ENCODE data around the gene BCL2L11.
A peak's percentile ranks its signal among the peaks of the same experiment; 100 is the strongest.
"Not testable (repeated sequence)": the region's sequence is repeated elsewhere in the genome, so short reads cannot be mapped to it uniquely, and the experiment has no call there.

The BCL2L11 gene

GRCh38 chr2:111120253-111121027 lies at the start of gene BCL2L11:
Gene BCL2L11, plus strand, starts transcription at chr2:111120914. Its CDS starts 2,832 bp downstream, at chr2:111123746.
- DNase-seq (ENCODE audit: low spot score) = peak; percentile 90

DNA sequence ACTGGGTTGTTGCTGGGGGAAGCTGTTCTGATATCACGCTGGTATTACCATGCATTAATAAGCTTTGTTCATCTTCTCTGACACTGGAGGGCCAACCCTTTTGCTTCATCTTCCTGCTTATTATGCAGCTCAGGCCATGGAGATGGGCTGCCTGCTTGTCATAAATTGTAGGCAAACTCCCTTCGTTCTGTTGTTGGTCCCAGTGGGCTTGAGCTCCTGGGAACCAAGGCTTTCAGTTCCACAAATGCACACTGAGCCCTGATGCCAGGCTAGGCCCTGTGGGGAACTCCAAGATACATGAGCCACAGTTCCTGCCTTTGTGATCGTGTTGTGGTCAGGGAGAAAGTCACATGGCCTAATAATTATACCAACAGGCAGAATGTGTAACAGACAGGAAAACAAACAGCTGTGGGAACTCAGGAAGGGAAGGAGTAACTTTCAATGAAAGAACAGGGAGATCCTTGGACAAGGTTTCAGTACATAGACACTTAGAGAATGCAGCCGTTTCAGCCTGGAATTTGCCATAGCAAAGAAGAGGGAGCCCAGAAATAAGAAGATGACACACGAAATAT lies 49.0 kb upstream of the BCL2L11 start:
- DNase-seq (ENCODE audit: low spot score) = peak; percentile 67

- DNase-seq (ENCODE audit: low spot score) = peak; percentile 70
These were observed 48.4 kb upstream of the BCL2L11 start for GRCh38 chr2:111072220-111072871.

- DNase-seq (ENCODE audit: low spot score) = not testable (repeated sequence)
These were observed 38.1 kb upstream of the BCL2L11 start for GRCh38 chr2:111082659-111083058.

- DNase-seq (ENCODE audit: low spot score) = no peak
These were observed 28.9 kb upstream of the BCL2L11 start for GRCh38 chr2:111091811-111092211.

GRCh38 chr2:111094691-111095090 lies 26.0 kb upstream of the BCL2L11 start:
- no peak for DNase-seq (ENCODE audit: low spot score)

GRCh38 chr2:111095434-111095833 lies 25.3 kb upstream of the BCL2L11 start:
- no peak for DNase-seq (ENCODE audit: low spot score)

- no peak for DNase-seq (ENCODE audit: low spot score)
These were observed 21.3 kb upstream of the BCL2L11 start for GRCh38 chr2:111099402-111099801.

DNA sequence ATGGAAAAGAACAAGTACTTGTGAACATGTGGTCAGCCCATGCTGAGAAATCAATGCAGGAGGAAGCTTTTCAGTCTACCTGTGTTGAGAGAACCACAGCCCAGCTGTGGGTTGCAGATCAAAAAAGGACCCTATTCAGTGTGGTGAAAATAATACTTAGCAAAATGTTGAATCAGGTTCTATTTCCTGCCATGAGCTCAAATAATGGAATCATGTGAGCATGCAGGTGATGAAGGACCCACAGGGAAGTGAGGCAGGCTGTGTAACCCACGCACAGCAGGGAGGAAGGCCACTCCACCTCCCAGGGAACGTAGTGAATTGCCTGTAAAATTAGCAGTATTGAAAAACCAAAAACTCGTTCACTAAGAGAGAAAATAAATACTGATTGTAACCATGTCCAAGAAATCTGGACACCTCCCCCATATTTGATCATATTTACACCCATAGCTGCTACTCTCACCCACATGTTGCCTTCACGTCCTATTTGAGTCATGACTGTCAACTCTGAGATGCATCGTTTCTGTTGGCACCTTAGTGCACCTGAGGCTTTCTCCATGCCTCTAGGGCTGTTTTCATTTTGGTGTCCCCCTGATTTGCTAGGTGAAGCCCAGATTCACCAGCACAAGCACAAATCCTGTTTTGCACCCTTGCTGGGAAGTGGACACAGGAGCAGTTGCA lies 20.5 kb upstream of the BCL2L11 start:
- DNase-seq (ENCODE audit: low spot score) = no peak

DNA sequence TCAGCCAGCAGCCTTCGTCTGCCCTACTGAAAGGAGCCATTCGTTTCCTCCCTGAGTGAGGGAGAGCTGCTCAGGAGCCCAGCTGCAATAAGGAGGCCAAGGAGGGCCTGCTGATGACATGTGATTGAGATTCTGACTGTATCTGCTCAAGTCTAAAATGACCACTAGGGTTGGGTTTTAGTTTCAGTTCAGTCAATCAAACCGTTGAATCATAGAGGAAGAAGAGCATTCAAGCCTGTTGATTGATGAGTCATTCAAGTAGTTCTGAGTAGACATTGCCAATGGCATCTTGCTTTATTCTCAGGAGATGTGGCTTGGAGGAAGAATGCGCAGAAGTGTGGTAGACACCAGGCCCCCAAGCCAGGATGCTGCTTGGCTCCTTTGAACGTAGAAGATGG lies 19.9 kb upstream of the BCL2L11 start:
- DNase-seq (ENCODE audit: low spot score) = no peak

DNA sequence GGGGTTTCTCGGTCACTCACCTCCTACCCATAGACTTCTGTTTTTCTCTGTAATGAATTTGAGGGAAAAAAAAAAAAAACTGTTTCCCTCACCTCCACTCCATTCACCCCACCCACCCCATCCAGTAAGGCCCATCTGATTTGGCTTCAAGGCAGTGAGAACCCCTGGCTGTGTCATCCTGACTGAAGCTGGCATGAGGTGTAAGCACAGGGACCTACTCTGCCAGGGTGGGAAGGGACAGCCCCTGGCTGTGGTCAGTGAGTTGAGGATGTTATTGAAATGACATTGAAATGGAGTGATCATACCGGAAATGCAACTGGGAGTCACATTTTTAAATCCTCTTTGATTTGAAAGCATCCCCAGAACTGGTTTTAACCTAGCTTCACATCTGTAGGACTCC lies 19.1 kb upstream of the BCL2L11 start:
- no peak for DNase-seq (ENCODE audit: low spot score)

DNA sequence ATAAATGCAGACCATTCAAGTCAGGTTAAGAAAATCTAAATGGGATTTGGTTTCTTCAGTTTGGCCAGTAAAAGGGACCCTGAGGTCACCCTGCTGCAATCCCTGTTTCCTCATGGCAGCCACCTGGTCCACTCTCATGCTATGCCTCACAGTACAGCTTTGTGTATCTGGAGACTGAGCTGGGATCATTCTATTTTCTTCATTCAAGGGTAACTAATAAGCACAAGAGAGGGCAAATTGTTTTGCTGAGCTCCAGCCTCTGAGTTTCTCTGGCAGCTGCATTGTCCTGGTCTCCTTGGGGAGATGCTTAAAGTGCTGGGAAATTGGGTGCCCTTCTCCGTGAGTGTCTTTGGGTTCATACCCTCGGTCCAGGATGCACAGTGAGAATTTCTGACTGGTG lies 18.5 kb upstream of the BCL2L11 start:
- DNase-seq (ENCODE audit: low spot score) = no peak

GRCh38 chr2:111105926-111106325 lies 14.8 kb upstream of the BCL2L11 start:
- DNase-seq (ENCODE audit: low spot score) = no peak

DNA sequence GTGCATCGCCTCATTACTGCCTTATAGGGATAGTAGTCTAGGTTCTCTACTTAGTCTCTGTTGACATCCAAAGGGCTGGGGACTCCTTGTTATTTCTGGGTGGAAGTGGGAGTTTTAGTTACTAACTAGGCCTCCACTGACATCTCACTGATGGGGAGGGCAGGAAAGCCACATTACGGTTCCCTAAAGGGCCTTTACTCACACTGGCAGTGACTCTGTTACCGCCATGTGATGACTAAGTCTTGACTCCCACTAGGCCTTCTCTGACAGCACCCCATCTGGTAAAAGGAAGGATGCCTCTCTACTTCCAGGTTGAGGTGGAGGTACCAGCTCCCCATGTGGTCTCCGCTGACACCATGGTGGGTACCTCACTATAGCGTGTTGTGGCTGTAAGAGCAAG lies 14.0 kb upstream of the BCL2L11 start:
- no peak for DNase-seq (ENCODE audit: low spot score)

GRCh38 chr2:111108745-111109271 lies 11.9 kb upstream of the BCL2L11 start:
- no peak for DNase-seq (ENCODE audit: low spot score)

DNA sequence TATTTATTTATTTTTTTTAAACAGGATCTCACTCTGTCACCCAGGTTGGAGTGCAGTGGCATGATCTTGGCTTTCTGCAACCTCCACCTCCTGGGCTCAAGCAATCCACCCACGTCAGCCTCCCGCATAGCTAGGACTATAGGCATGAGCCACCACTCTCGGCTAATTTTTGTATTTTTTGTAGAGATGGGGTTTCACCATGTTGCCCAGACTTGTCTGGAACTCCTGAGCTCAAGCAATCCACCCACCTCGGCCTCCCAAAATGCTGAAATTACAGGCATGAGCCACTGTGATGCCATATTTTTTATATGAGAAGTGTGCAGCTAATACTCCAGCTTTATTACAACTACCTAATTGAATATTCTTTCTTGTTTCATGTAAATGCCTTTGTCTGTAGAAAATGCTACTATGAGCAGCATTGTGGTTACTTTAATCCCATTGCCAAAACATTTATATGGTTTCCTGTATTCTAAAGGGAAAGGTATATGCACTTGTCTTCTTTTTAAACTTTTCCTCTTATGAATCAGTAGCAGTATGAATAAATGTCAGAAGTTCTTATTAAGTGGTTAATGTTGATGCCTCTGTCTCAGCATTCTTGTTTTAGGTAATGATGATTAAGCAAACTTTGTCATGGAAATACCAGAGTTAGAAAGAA lies 9.5 kb upstream of the BCL2L11 start:
- no peak for DNase-seq (ENCODE audit: low spot score)

- no peak for DNase-seq (ENCODE audit: low spot score)
These were observed 6.9 kb upstream of the BCL2L11 start for GRCh38 chr2:111113838-111114237.

GRCh38 chr2:111116011-111116746 lies 4.5 kb upstream of the BCL2L11 start:
- DNase-seq (ENCODE audit: low spot score) = no peak

DNA sequence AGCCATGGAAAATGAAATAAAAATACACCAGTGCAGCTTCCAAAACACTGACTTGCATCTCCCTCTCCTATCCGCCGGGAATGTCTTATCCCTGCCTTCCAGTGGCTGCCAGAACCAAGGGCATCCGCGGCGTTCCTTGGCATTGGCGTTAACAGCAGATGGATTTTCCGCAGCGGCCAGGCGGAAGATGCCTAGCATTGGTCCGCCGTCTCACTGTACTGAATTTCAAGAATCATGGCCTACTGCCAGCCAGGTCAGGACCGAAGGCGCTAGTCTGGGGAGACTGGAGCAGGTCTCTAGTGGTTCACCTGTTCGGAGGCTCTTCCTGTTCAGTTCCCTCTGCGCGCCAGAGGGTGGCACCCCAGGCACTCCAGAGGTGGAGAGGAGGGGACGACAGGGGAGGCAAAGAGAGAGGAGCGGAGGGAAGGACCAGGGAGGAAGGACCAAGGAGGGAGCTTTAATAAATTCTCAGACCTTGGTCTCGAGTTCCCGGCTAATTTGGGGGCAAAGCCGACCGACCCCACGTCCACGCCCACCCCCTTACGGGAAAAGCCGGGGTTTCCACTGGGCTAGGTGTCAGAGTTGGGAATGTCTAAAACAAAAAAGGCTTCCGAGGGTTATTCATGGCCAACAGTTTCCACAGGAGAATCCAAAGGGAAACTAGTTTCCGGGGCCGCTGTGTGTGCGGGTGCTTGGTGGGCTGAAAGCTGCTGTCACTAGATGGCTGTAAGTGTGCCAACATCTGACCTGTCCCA lies 3.7 kb upstream of the BCL2L11 start:
- DNase-seq (ENCODE audit: low spot score) = peak; percentile 82

Data from AG08395 (cell line).